GM21360 (cell line): Measurements from ENCODE around the gene MBNL1.
A peak's percentile ranks its signal among the peaks of the same experiment; 100 is the strongest.
"Not testable (repeated sequence)": the region's sequence is repeated elsewhere in the genome, so short reads cannot be mapped to it uniquely, and the experiment has no call there.

Experiments
- ATAC-seq: cut with Tn5 transposase; IDR thresholded peaks from one replicate; pipeline ENCODE4 v1.9.1; 2021; ENCODE audit warnings: mild to moderate bottlenecking, moderate library complexity; ENCODE audit not compliant: unreplicated experiment

The MBNL1 gene

DNA sequence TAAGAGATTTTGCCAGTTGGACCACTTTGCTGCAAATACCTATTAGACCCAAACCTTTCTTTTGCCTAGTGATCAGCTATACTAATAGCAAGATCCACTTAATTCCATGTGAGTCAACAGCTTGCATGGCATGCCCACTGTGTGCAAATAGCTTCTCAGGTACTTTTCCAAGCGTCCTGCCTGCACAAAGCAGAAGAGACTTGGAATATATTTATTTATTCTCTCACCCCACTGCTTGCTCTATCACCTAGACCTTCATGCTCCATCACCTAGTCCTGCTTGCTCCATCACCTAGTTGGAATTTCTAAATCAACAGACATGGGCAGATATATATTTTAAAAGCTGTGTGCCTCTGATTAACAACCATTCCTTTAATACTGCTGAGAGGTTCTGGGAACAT, 47.6 kb downstream of the MBNL1 start:
- no peak for ATAC-seq

DNA sequence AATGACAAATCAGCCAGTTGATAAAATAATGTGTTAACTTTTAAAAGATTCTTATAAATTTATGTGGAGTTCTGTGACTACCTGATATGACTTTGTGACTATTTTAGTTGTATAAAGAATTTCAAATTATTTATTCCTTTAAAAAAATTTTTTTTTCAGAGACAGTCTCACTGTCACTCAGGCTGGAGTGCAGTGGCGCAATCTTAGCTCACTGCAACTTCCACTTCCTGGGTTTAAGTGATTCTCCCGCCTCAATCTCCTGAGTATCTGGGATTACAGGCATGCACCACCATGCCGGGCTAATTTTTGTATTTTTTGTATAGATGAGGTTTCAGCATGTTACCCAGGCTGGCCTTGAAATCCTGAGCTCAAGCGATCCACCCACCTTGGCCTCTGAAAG, 48.5 kb downstream of the MBNL1 start:
- ATAC-seq = no peak

GRCh38 chr3:152317956-152318355, 49.2 kb downstream of the MBNL1 start:
- no peak for ATAC-seq

DNA sequence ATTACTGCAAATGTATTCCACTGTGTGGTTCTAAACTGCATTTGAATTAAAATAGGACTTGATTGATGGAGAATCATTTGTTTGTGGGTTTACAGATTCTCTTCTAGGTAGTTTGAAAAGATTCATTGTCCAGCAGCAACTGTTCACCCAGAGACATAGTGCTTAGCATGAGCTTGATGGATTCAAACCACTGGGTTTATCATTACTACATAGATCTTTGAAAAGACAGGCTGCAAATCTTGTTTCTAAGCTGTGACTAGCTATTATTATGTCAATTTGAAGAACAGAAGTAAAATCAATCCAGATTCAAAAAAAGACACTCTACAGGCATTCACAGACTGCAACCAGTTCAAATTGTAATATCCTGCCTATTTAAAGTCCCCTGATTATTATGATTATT, 49.8 kb downstream of the MBNL1 start:
- no peak for ATAC-seq

- no peak for ATAC-seq
Measured at GRCh38 chr3:152319256-152319655, 50.5 kb downstream of the MBNL1 start.

GRCh38 chr3:152319831-152320617, 51.3 kb downstream of the MBNL1 start:
- no peak for ATAC-seq

GRCh38 chr3:152321200-152321954, 52.6 kb downstream of the MBNL1 start:
- no peak for ATAC-seq

- no peak for ATAC-seq
Measured at GRCh38 chr3:152321955-152322377, 53.2 kb downstream of the MBNL1 start.

DNA sequence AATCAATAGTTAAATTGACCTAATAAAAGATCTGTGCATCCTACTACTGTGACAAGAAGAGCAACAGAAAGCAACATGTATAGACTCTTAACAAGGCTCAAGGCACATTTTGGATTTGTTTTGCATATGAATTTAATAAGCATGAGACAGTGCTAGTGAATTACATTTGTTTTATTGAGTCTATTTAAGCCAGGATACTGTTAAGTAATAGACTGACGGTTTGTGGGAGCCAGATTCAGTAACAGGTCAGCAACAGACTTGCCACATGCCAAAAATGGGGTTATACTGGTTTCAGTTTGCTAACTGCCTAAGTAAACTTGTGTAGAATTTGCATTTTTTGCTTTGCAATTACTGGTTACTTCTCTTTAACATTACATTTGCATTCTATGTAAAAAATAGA, 54.0 kb downstream of the MBNL1 start:
- ATAC-seq = no peak

GRCh38 chr3:152323834-152324233, 55.1 kb downstream of the MBNL1 start:
- peak; percentile 74 for ATAC-seq

DNA sequence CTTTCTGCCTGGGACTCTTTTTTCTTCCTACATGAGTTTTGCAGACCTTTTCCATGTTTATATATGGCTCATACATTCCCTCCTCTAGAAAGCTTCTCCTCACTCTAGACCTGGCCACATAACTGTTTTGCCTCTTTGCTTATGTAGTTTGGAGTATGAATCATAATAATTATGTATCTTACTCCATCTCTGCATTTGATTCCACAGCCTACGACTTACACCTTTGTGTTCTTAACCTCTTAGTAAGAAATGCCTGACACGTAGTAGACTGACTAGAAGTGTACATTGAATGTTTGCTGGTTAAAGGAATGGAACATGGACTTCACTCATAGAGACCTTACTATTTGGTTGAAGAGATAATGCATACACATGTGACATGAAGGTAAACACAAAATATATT, 56.4 kb downstream of the MBNL1 start:
- no peak for ATAC-seq

DNA sequence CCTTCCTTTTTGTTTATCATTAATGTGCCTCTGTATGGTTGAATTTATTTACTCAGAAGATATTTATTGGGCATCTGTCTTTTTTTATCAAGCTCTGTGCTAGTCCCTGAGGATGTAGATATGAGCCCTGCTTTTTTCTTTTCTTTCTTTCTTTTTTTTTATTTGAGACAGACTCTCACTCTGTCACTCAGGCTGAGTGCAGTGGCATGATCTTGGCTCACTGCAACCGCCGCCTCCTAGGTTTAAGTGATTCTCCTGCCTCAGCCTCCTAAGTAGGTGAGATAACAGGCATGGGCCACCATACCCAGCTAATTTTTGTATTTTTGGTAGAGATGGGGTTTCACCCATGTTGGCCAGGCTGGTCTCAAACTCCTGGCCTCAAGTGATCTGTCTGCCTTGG, 58.5 kb downstream of the MBNL1 start:
- ATAC-seq = no peak

GRCh38 chr3:152328841-152329240, 60.1 kb downstream of the MBNL1 start:
- no peak for ATAC-seq

- no peak for ATAC-seq
Measured at GRCh38 chr3:152330559-152330958, 61.8 kb downstream of the MBNL1 start.

DNA sequence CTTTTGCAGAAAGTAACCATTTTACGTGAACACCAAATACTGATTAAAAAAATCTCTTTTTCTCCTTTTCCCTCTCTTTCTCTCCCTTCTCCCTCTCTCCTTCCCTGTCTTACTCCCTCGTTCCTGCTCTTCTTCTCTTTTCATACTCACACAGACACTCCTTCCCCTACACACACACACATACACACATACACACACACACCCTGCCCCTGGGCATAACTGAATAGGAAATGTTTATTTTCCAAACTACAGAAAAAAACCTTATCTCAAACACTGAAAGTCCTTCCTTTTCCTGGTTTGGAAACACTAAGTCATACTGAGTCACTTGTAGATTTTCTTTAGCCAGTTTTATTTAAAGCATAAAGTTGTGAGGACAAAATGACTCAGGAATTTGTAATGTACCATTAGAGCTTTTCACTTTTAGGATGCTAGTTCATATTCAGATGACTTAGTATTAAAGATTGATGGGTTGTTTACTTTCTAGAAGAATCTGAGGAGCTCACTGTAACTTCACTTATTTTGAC, 62.4 kb downstream of the MBNL1 start:
- ATAC-seq = no peak

DNA sequence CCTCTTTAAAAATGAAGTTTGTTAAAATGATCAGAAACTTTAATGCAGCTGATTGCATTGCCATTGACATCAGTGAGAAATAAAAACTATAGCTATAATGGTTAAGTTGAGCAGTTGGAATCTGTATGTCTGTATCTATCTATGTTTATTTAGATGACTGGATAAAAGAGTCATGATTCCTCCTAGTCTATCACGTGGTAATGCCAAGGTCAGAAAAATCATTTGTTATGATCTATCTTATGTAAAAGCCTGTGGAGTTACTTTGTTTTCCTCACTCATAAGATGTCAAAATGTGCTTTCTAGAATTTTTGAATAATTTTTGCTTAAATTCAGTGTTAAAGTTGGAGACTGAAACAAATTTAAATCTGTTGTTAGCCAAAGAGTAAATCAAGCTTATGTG, 63.3 kb downstream of the MBNL1 start:
- ATAC-seq = no peak

- no peak for ATAC-seq
Measured at GRCh38 chr3:152333928-152334327, 65.2 kb downstream of the MBNL1 start.

- ATAC-seq = peak; percentile 1
Measured at GRCh38 chr3:152334761-152335160, 66.0 kb downstream of the MBNL1 start.

GRCh38 chr3:152335273-152335672, 66.5 kb downstream of the MBNL1 start:
- peak; percentile 39 for ATAC-seq

DNA sequence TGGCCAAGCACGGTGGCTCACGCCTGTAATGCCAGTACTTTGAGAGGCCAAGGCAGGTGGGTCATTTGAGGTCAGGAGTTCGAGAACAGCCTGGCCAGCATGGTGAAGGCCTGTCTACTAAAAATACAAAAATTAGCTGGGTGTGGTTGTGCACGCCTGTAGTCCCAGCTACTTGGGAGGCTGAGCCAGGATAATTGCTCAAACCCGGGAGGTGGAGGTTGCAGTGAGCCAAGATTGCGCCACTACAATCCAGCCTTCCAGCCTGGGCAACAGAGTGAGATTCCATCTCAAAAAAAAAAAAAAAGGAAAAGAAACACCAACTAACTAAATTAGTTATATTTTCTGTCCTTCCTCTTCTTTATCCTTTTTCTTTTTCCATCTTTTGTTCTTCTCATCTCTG, 68.6 kb downstream of the MBNL1 start:
- ATAC-seq = not testable (repeated sequence)

DNA sequence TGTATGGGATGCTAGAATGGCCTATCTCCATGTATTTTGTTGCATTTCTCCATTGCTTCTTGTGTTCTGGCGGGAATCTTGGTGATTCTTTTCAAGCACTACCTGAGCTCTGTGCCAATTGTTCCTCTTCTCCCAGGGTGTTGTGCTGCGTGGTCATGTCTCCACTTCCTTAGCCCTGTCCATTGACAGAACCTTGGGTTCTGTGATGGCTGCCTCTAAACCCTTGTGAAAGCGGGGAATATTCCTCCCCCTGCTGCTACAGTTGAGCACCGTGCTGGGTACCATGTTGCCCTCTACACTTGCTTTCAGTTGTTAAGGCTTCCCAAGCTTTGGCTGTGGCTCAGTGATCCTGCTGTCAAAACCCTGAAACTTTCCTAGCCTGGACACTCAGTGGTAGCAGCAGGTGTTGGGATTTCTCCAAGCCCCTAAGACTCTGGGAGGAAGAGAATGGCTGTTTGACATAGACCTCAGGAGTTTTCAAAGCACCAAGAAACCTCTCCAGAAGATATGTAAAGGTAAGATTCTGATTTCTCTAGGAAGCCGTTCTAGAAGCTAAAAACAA, 69.5 kb downstream of the MBNL1 start:
- ATAC-seq = no peak
